Measurements from ENCODE around the gene CLEC2A. TPM values are rescaled to one million over a fixed set of nuclear protein-coding genes. Genes with fewer than 3 reads are reported as not detected.

The CLEC2A gene
- total and polyA plus RNA-seq, 10 donors = not detected

DNA sequence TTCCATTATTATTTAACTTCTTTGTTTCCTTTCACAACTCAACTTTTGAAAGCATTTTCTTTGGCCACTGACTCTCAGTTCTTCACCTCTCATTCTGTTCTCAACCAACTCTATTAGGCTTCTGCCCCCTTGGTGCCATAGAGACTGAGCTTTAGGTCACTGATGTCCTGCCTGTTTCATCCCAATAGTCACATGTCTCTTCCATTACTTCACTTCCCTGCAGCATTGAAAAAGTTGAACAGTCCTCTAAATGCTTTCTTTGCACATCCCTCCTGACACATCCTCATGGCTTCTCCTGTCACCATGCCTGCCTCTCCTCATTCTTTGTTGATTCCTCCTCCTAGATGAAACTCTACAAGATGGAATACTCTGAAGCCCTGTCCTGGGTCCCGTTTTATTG lies 41.8 kb upstream of the CLEC2A start:
- H3K4me1 ChIP-seq = peaks cover 0 to 18% (median 0%) of the 10 kb centered on the region in 6 donors
- H3K36me3 ChIP-seq = peaks cover 0 to 2% (median 0%) of the 10 kb centered on the region in 6 donors
- H3K27ac ChIP-seq = peak overlapping the region in 3 of 8 donors; percentile 62 to 75 (median 68)
- H3K27me3 ChIP-seq (replicated peaks in 1 of 7) = no peaks in the 10 kb centered on the region
- WGBS, 5 donors = 40 to 81% (median 57%) methylated on average over 1 of the region's 1 CpG
- DNase-seq = no peak
- peaks cover 0 to 13% (median 9%) of the 10 kb centered on the region in 8 donors for H3K9me3 ChIP-seq
- intact Hi-C loops (cut with DNase I; ENCODE audit: low total_unique reads) = no loop called here
- peak overlapping the region in 1 of 8 donors; percentile 42 for H3K4me3 ChIP-seq
- TF ChIP-seq, protein P1, sequence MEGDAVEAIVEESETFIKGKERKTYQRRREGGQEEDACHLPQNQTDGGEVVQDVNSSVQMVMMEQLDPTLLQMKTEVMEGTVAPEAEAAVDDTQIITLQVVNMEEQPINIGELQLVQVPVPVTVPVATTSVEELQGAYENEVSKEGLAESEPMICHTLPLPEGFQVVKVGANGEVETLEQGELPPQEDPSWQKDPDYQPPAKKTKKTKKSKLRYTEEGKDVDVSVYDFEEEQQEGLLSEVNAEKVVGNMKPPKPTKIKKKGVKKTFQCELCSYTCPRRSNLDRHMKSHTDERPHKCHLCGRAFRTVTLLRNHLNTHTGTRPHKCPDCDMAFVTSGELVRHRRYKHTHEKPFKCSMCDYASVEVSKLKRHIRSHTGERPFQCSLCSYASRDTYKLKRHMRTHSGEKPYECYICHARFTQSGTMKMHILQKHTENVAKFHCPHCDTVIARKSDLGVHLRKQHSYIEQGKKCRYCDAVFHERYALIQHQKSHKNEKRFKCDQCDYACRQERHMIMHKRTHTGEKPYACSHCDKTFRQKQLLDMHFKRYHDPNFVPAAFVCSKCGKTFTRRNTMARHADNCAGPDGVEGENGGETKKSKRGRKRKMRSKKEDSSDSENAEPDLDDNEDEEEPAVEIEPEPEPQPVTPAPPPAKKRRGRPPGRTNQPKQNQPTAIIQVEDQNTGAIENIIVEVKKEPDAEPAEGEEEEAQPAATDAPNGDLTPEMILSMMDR (IDR thresholded peaks at IDR 0.05 in 8 of 11, conservative IDR thresholded peaks at IDR 0.05 in 3 of 11) = no peak
- TF ChIP-seq POLR2AphosphoS5 (IDR thresholded peaks at IDR 0.05) (no peak), POLR2A (IDR thresholded peaks at IDR 0.05) (no peak)

DNA sequence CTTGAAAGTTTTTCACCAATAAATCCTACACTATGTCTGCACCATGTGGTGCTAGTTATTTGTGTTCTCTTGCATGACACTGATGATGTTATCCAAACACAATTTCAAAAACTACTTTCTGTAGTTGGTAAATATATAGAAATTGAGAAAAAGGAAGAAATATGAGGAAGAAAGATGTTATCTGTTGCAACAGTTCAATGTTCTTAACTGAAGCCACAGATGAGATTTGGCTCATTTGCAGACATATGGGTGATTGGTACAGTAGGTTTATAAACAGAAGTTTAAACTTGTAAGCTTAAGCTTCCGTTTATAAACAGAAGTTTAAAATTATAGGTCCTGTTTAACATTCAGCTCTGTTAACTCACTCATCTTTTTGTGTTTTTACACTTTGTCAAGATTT lies 39.0 kb upstream of the CLEC2A start, which contains the start of gene CLEC12A:
CLEC12A (plus strand) TSS at position 229 of the 400 bp plus-strand sequence. CDS start 188 bp downstream, outside the sequence.
- peaks cover 0 to 9% (median 7%) of the 10 kb centered on the region in 8 donors for H3K9me3 ChIP-seq
- intact Hi-C loops (cut with DNase I; ENCODE audit: low total_unique reads) = no loop called here
- no peak for TF ChIP-seq POLR2A (IDR thresholded peaks at IDR 0.05)
- TF ChIP-seq, protein P1 (IDR thresholded peaks at IDR 0.05 in 8 of 11, conservative IDR thresholded peaks at IDR 0.05 in 3 of 11) = no peak
- no peak for TF ChIP-seq POLR2AphosphoS5 (IDR thresholded peaks at IDR 0.05)

DNA sequence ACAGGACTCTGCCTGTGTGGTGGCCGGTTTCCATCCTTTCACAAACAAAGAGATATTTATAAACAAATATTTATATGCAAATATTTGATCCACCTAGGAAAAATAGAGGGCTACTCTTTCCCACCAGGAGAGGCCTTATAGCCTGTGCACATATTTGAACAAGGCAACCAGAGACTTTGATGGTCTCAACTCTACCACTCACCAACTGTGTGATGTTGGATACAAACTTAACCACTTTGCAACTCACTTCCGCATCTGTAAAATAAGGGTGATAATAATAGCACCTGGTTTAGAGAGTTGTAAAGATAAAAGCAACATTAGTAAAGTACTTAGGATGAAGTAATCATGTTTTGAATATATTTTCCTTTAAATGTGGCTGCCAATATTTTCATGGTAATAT lies 37.5 kb upstream of the CLEC2A start:
- TF ChIP-seq, protein P1 (IDR thresholded peaks at IDR 0.05 in 8 of 11, conservative IDR thresholded peaks at IDR 0.05 in 3 of 11) = no peak
- TF ChIP-seq POLR2A (IDR thresholded peaks at IDR 0.05) (no peak), POLR2AphosphoS5 (IDR thresholded peaks at IDR 0.05) (no peak)
- H3K9me3 ChIP-seq = no peaks in the 10 kb centered on the region
- H3K27ac ChIP-seq = no peak overlapping the region
- WGBS, 5 donors = 84 to 94% (median 88%) methylated on average over 2 of the region's 2 CpGs
- H3K36me3 ChIP-seq = no peaks in the 10 kb centered on the region
- H3K27me3 ChIP-seq (replicated peaks in 1 of 7) = no peaks in the 10 kb centered on the region
- intact Hi-C loops (cut with DNase I; ENCODE audit: low total_unique reads) = no loop called here
- no peak for DNase-seq
- no peak overlapping the region for H3K4me3 ChIP-seq
- H3K4me1 ChIP-seq = peaks cover 0 to 18% (median 0%) of the 10 kb centered on the region in 6 donors

More for the DNA sequence above, 39.0 kb upstream of the CLEC2A start, which contains the start of gene CLEC12A:
- DNase-seq = no peak
- Histone ChIP-seq H3K4me1 (peaks cover 0 to 18% (median 0%) of the 10 kb centered on the region in 6 donors), H3K27ac (peak within 1 kb of the TSS in 7 of 8 donors; percentile 23 to 75 (median 61)), H3K36me3 (no peaks in the 10 kb centered on the region), H3K27me3 (replicated peaks in 1 of 7) (no peaks in the 10 kb centered on the region), H3K4me3 (peak within 1 kb of the TSS in 3 of 8 donors; percentile 2 to 42 (median 7))
- WGBS, 5 donors = 27 to 38% (median 34%) methylated on average over 1 of the region's 1 CpG

DNA sequence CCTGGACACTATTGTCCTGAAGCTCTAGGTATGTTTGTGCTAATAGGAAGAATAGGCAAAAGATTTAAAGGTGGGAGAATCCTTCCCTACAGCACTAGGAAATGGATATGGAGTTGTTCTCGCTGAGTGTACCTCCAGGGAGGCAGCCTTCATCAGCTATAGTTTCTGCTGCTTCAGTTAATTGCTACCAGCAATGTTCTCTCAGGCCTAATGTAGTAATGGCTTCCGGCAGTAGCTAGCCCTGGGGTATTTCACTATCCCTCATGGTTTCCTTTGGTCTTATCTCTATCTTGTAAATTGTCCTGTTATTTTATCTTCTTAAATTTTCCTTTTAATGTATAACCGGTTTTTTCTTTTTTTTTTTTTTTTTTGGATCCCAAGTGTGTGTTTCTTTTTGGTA lies 29.7 kb upstream of the CLEC2A start:
- WGBS, 5 donors = 75 to 91% (median 85%) methylated on average over 3 of the region's 3 CpGs
- Histone ChIP-seq H3K36me3 (no peaks in the 10 kb centered on the region), H3K27me3 (replicated peaks in 1 of 7) (no peaks in the 10 kb centered on the region), H3K9me3 (no peaks in the 10 kb centered on the region), H3K4me3 (no peak overlapping the region), H3K27ac (no peak overlapping the region), H3K4me1 (peaks cover 6 to 35% (median 18%) of the 10 kb centered on the region in 6 donors)
- no peak for DNase-seq
- intact Hi-C loops (cut with DNase I; ENCODE audit: low total_unique reads) = no loop called here
- TF ChIP-seq POLR2AphosphoS5 (IDR thresholded peaks at IDR 0.05) (no peak), POLR2A (IDR thresholded peaks at IDR 0.05) (no peak)
- TF ChIP-seq, protein P1 (IDR thresholded peaks at IDR 0.05 in 8 of 11, conservative IDR thresholded peaks at IDR 0.05 in 3 of 11) = no peak

All from spleen (tissue), 11 donors.